ENCODE data around the gene PARVG.
"Not testable (repeated sequence)": the region's sequence is repeated elsewhere in the genome, so short reads cannot be mapped to it uniquely, and the experiment has no call there.

PARVG gene

GRCh38 chr22:44217346-44217745 is 36.6 kb downstream of the PARVG start:
- no peak for FAIRE-seq

- FAIRE-seq, result no peak
Measured at GRCh38 chr22:44218071-44218470, 37.3 kb downstream of the PARVG start.

- FAIRE-seq, result no peak
Measured at GRCh38 chr22:44219101-44219870, 38.6 kb downstream of the PARVG start.

GRCh38 chr22:44220727-44221680 is 40.3 kb downstream of the PARVG start:
- no peak for FAIRE-seq

- no peak for FAIRE-seq
Measured at GRCh38 chr22:44221710-44222475, 41.2 kb downstream of the PARVG start.

GRCh38 chr22:44224166-44224565 is 43.4 kb downstream of the PARVG start:
- no peak for FAIRE-seq

GRCh38 chr22:44225091-44225689 is 44.5 kb downstream of the PARVG start:
- FAIRE-seq, result no peak

GRCh38 chr22:44225812-44226211 is 45.1 kb downstream of the PARVG start:
- FAIRE-seq, result no peak

- no peak for FAIRE-seq
Measured at GRCh38 chr22:44229331-44229730, 48.6 kb downstream of the PARVG start.

GRCh38 chr22:44229809-44230208 is 49.1 kb downstream of the PARVG start:
- FAIRE-seq, result no peak

GRCh38 chr22:44231233-44231632 is 50.5 kb downstream of the PARVG start:
- no peak for FAIRE-seq

- not testable (repeated sequence) for FAIRE-seq
Measured at GRCh38 chr22:44234372-44234771, 53.6 kb downstream of the PARVG start.

- FAIRE-seq, result no peak
Measured at GRCh38 chr22:44237290-44237689, 56.6 kb downstream of the PARVG start.

- FAIRE-seq, result not testable (repeated sequence)
Measured at GRCh38 chr22:44241121-44241520, 60.4 kb downstream of the PARVG start.

GRCh38 chr22:44242946-44243724 is 62.4 kb downstream of the PARVG start:
- FAIRE-seq, result no peak

GRCh38 chr22:44243761-44244160 is 63.0 kb downstream of the PARVG start:
- no peak for FAIRE-seq

GRCh38 chr22:44244265-44244822 is 63.6 kb downstream of the PARVG start:
- no peak for FAIRE-seq

GRCh38 chr22:44245438-44245837 is 64.7 kb downstream of the PARVG start:
- FAIRE-seq, result no peak

GRCh38 chr22:44245867-44246266 is 65.1 kb downstream of the PARVG start:
- FAIRE-seq, result no peak

- no peak for FAIRE-seq
Measured at GRCh38 chr22:44246615-44247326, 66.0 kb downstream of the PARVG start.

GRCh38 chr22:44247346-44247745 is 66.6 kb downstream of the PARVG start:
- FAIRE-seq, result no peak

Measured in G401.6 (cell line).